Neural progenitor cell (in vitro differentiated cells): ENCODE data around the gene PTPRH. TPM values are rescaled to one million over a fixed set of nuclear protein-coding genes. Genes with fewer than 3 reads are reported as not detected.
"Not testable (repeated sequence)": the region's sequence is repeated elsewhere in the genome, so short reads cannot be mapped to it uniquely, and the experiment has no call there.

Source experiments
- DNase-seq: peaks from one replicate; pipeline ENCODE4 v3.0.0-alpha.2; 2016; ENCODE audit warnings: low spot score
- H2AFZ ChIP-seq: fragments of 200-600 bp; sonication (generic); replicated peaks from 2 replicates; pipeline ENCODE4 v1.6.1; 2016; ENCODE audit warnings: antibody characterized with exemption
- H3F3A ChIP-seq: fragments of 200-600 bp; sonication (generic); 2 replicates; pipeline ENCODE4 v1.6.1; 2016; ENCODE audit warnings: antibody characterized with exemption, low read depth
- H3K27ac ChIP-seq: fragments of 200-600 bp; sonication (generic); 2 replicates; pipeline ENCODE4 v1.5.1; 2016; ENCODE audit warnings: mild to moderate bottlenecking
- H3K27me3 ChIP-seq: fragments of 200-600 bp; sonication (generic); 2 replicates; pipeline ENCODE4 v1.6.1; 2016; ENCODE audit warnings: mild to moderate bottlenecking, moderate library complexity
- H3K36me3 ChIP-seq: fragments of 200-600 bp; sonication (generic); 2 replicates; pipeline ENCODE4 v1.5.1; 2016
- H3K4me1 ChIP-seq: fragments of 200-600 bp; sonication (generic); 2 replicates; pipeline ENCODE4 v1.6.1; 2016; ENCODE audit warnings: mixed run types
- H3K4me2 ChIP-seq: fragments of 200-600 bp; sonication (generic); 2 replicates; pipeline ENCODE4 v1.6.1; 2016
- H3K4me3 ChIP-seq: fragments of 200-600 bp; sonication (generic); 2 replicates; pipeline ENCODE4 v1.5.1; 2016
- H3K79me2 ChIP-seq: fragments of 200-600 bp; sonication (generic); 2 replicates; pipeline ENCODE4 v1.6.1; 2016; ENCODE audit warnings: low read depth
- H3K9ac ChIP-seq: fragments of 200-600 bp; sonication (generic); 2 replicates; pipeline ENCODE4 v1.6.1; 2016
- H3K9me3 ChIP-seq: fragments of 200-600 bp; sonication (generic); 2 replicates; pipeline ENCODE4 v1.5.1; 2016; ENCODE audit warnings: low read depth
- H4K20me1 ChIP-seq: fragments of 200-600 bp; sonication (generic); 2 replicates; pipeline ENCODE4 v1.6.1; 2016; ENCODE audit warnings: low read depth
- H3K27ac Mint-ChIP-seq: 3 replicates; pipeline ENCODE4 v1.8.0; 2021; ENCODE audit warnings: mixed read lengths
- H3K27me3 Mint-ChIP-seq: 2 replicates; pipeline ENCODE4 v1.8.0; 2022; ENCODE audit warnings: low read depth, mild to moderate bottlenecking, inconsistent platforms, moderate library complexity, mixed read lengths; ENCODE audit not compliant: insufficient read depth
- H3K36me3 Mint-ChIP-seq: 3 replicates; pipeline ENCODE4 v1.8.0; 2021; ENCODE audit warnings: mixed read lengths
- H3K4me1 Mint-ChIP-seq: 3 replicates; pipeline ENCODE4 v1.8.0; 2021; ENCODE audit warnings: mixed read lengths
- H3K4me3 Mint-ChIP-seq: 3 replicates; pipeline ENCODE4 v1.8.0; 2021; ENCODE audit warnings: mild to moderate bottlenecking, moderate library complexity, mixed read lengths
- H3K9me3 Mint-ChIP-seq: 3 replicates; pipeline ENCODE4 v1.8.0; 2020; ENCODE audit warnings: mixed read lengths
- EZH2 ChIP-seq: fragments of 200-600 bp; sonication (generic); IDR thresholded peaks from 2 replicates; pipeline ENCODE4 v1.6.1; 2017; ENCODE audit warnings: antibody characterized with exemption, mild to moderate bottlenecking, moderate library complexity
- EZH2phosphoT487 ChIP-seq: fragments of 200-600 bp; sonication (generic); IDR thresholded peaks from 2 replicates; pipeline ENCODE4 v1.6.1; 2017; ENCODE audit warnings: antibody characterized with exemption
- total RNA-seq: library from RNA; depleted of rRNA; stranded (reverse); fragments of >200 nt; gene quantifications from 2 replicates; pipeline ENCODE4 v1.2.3, GENCODE V29; 2015; ENCODE audit warnings: low replicate concordance
- TF ChIP-seq, protein P1 (sequence below): fragments of 200-600 bp; sonication (generic); IDR thresholded peaks from 2 replicates; pipeline ENCODE4 v1.5.1; 2017; ENCODE audit warnings: antibody characterized with exemption, mild to moderate bottlenecking

Gene PTPRH
- total RNA-seq, 1 donor from 2014 or later, result not detected

DNA sequence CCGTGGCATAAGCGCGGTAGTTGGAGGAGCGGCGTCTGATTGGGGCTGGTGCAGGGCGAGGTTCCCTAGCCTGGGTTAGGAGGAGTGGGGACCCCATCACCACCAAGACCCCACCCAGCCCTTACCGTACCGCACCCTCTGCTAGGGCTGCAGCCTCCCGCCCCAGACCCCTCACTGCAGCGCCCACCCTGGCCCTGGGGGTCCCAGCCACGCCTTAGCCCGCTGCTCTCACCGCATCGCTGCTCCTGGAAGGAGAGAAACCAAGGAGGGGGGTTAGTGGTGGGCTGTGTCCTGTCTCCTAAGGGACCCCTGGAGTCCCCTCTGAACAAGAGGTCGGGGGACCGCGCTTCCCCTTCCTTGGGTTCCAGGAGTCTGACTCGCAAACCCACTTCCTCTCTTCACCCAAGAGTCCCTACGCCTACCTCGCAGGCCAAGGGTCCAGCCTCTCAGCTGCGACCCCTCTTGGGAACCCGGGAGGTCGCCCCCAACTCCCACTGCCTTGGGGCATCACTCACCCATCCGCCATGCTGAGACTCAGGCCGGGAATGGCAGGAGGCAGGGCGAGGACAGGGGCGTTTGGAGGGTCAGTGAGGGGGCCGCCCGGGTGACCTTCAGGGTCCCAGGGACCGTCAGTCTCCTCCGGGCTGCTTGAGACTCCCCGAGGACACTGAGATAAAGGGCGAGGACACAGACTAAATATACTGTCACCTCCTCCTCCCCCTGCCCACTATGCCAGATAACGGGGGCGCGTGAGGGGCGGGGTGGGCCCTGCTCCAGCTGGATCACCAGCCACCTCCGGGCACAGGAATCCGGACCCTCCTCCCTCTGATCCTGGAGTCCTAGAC, 52.0 kb downstream of the PTPRH start, which contains the start of gene TNNI3:
TSS of gene TNNI3 (minus strand) at position 669 of the 845 bp plus-strand sequence. CDS start at position 526, 143 bp downstream.
- H3K27me3 Mint-ChIP-seq, result peaks cover 14% of the 10 kb centered on the region
- H3K4me3 Mint-ChIP-seq, result peak within 1 kb of the TSS; percentile 84
- Histone ChIP-seq H3K4me1 (peaks cover 6% of the 10 kb centered on the region), H3K27me3 (peaks cover 35% of the 10 kb centered on the region), H3F3A (peaks cover 20% of the 10 kb centered on the region), H3K9me3 (no peaks in the 10 kb centered on the region), H3K79me2 (no peaks in the 10 kb centered on the region), H2AFZ (peak within 1 kb of the TSS; percentile 86), H3K27ac (no peak within 1 kb of the TSS), H3K4me2 (peak within 1 kb of the TSS; percentile 84), H3K36me3 (no peaks in the 10 kb centered on the region), H3K4me3 (peak within 1 kb of the TSS; percentile 63), H4K20me1 (no peaks in the 10 kb centered on the region), H3K9ac (no peak within 1 kb of the TSS)
- H3K36me3 Mint-ChIP-seq, result peaks cover 2% of the 10 kb centered on the region
- no peak for DNase-seq
- TF ChIP-seq, protein P1, sequence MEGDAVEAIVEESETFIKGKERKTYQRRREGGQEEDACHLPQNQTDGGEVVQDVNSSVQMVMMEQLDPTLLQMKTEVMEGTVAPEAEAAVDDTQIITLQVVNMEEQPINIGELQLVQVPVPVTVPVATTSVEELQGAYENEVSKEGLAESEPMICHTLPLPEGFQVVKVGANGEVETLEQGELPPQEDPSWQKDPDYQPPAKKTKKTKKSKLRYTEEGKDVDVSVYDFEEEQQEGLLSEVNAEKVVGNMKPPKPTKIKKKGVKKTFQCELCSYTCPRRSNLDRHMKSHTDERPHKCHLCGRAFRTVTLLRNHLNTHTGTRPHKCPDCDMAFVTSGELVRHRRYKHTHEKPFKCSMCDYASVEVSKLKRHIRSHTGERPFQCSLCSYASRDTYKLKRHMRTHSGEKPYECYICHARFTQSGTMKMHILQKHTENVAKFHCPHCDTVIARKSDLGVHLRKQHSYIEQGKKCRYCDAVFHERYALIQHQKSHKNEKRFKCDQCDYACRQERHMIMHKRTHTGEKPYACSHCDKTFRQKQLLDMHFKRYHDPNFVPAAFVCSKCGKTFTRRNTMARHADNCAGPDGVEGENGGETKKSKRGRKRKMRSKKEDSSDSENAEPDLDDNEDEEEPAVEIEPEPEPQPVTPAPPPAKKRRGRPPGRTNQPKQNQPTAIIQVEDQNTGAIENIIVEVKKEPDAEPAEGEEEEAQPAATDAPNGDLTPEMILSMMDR, result no peak
- TF ChIP-seq EZH2phosphoT487 (no peak), EZH2 (no peak)
- H3K9me3 Mint-ChIP-seq, result no peaks in the 10 kb centered on the region
- peaks cover 16% of the 10 kb centered on the region for H3K4me1 Mint-ChIP-seq
- no peak within 1 kb of the TSS for H3K27ac Mint-ChIP-seq

DNA sequence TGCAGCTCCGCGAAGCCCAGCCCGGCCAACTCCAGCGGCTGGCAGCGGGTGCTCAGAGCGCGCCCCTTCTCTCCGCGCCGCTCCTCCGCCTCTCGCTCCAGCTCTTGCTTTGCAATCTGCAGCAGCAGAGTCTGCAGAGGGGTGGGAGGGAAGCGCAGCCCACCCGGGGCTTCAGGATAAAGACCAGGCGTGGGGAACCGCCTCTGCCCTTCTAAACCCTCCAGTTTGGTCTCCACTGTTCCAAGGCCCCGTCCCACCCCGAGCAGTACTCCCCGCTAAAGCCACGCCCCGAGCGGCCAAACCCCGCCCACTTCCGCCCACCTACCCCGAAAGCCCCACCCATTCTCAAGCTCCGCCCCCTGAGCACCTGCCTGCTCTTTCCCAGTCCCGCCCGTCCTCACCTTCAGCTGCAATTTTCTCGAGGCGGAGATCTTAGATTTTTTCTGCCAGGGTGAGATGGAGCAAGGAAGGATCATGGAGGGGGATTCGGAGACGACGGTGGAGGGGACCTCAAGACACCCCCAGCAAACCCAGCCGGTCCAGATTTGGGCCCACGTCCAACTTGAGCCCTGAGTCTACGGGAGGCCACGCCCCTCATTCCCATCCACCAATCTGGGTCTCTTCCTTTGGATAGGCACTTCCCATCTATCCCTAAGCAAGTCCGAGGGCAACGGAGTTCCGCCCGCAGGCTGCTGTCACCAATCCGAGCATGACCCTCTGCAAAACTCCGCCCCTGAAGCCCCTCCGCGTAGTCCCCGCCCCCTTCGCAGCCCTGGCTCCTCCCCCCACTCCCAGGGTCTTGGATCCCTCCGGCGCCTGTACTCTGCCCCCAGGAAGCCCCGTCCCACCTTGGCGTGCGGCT, 52.9 kb downstream of the PTPRH start:
- Mint-ChIP-seq H3K36me3 (peaks cover 2% of the 10 kb centered on the region), H3K9me3 (peaks cover 2% of the 10 kb centered on the region), H3K27ac (no peak overlapping the region), H3K4me1 (peaks cover 16% of the 10 kb centered on the region), H3K27me3 (peaks cover 17% of the 10 kb centered on the region), H3K4me3 (peak overlapping the region; percentile 84)
- peaks cover 25% of the 10 kb centered on the region for H3F3A ChIP-seq
- H3K79me2 ChIP-seq, result no peaks in the 10 kb centered on the region
- no peak for TF ChIP-seq EZH2
- TF ChIP-seq, protein P1, result no peak
- TF ChIP-seq EZH2phosphoT487, result no peak
- H3K9ac ChIP-seq, result no peak overlapping the region
- peak overlapping the region; percentile 63 for H3K4me3 ChIP-seq
- no peaks in the 10 kb centered on the region for H3K36me3 ChIP-seq
- H3K27ac ChIP-seq, result no peak overlapping the region
- peak overlapping the region; percentile 86 for H2AFZ ChIP-seq
- no peaks in the 10 kb centered on the region for H3K9me3 ChIP-seq
- DNase-seq, result peak; percentile 97
- H3K4me1 ChIP-seq, result peaks cover 6% of the 10 kb centered on the region
- H3K4me2 ChIP-seq, result peak overlapping the region; percentile 84
- peaks cover 26% of the 10 kb centered on the region for H3K27me3 ChIP-seq
- no peaks in the 10 kb centered on the region for H4K20me1 ChIP-seq

DNA sequence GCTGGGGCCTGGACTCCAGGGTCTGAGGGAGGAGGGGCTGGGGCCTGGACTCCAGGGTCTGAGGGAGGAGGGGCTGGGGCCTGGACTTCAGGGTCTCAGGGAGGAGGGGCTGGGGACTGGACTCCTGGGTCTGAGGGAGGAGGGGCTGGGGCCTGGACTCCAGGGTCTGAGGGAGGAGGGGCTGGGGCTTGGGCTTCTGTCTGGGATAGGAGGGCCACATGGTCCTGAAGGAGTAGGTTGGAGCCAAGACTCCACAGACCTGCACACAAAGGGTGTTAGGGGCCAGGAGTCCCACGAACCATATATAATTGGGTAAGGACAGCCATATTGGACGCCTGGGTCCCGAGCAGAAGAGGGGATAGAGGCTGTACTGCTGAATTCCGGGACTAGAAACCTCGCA, 53.5 kb downstream of the PTPRH start:
- not testable (repeated sequence) for H3K9me3 ChIP-seq, H4K20me1 ChIP-seq, H3K36me3 Mint-ChIP-seq, H3K9ac ChIP-seq, H3K27ac Mint-ChIP-seq, H3K36me3 ChIP-seq, H3K4me1 ChIP-seq, H3K9me3 Mint-ChIP-seq, H3K27ac ChIP-seq, DNase-seq, H3K79me2 ChIP-seq
- Histone ChIP-seq H2AFZ (peak overlapping the region; percentile 61), H3K4me3 (peak overlapping the region; percentile 63), H3F3A (peaks cover 26% of the 10 kb centered on the region), H3K4me2 (peak overlapping the region; percentile 84), H3K27me3 (peaks cover 20% of the 10 kb centered on the region)
- Mint-ChIP-seq H3K27me3 (peaks cover 19% of the 10 kb centered on the region), H3K4me1 (peaks cover 16% of the 10 kb centered on the region), H3K4me3 (peak overlapping the region; percentile 84)
